KOPT-K1 (cell line): Measurements from ENCODE around the gene RGS9.

Experiments
- H3K27ac ChIP-seq: fragments of 200-600 bp; sonication (generic); 2 replicates; pipeline ENCODE4 v1.5.1; 2016; ENCODE audit warnings: antibody characterized with exemption, mild to moderate bottlenecking, low read depth, low read length; ENCODE audit not compliant: poor library complexity, severe bottlenecking
- H3K36me3 ChIP-seq: fragments of 200-600 bp; sonication (generic); 2 replicates; pipeline ENCODE4 v1.5.1; 2017; ENCODE audit warnings: antibody characterized with exemption, mild to moderate bottlenecking, low read length, moderate library complexity; ENCODE audit not compliant: insufficient read depth
- H3K9me3 ChIP-seq: fragments of 200-600 bp; sonication (generic); 2 replicates; pipeline ENCODE4 v1.5.1; 2017; ENCODE audit warnings: antibody characterized with exemption, low read length, mild to moderate bottlenecking; ENCODE audit not compliant: insufficient read depth, poor library complexity, severe bottlenecking

The RGS9 gene

GRCh38 chr17:65130832-65131231, 6.3 kb upstream of the RGS9 start:
- no peak overlapping the region for H3K27ac ChIP-seq
- H3K36me3 ChIP-seq, result no peaks in the 10 kb centered on the region
- no peaks in the 10 kb centered on the region for H3K9me3 ChIP-seq

- H3K9me3 ChIP-seq, result no peaks in the 10 kb centered on the region
- H3K27ac ChIP-seq, result no peak overlapping the region
These were observed 5.9 kb upstream of the RGS9 start for GRCh38 chr17:65131240-65131639.

GRCh38 chr17:65131946-65132345, 5.2 kb upstream of the RGS9 start:
- Histone ChIP-seq H3K9me3 (no peaks in the 10 kb centered on the region), H3K27ac (no peak overlapping the region), H3K36me3 (no peaks in the 10 kb centered on the region)

More at GRCh38 chr17:65131240-65131639, 5.9 kb upstream of the RGS9 start:
- H3K36me3 ChIP-seq, result no peaks in the 10 kb centered on the region

GRCh38 chr17:65134035-65134434, 3.1 kb upstream of the RGS9 start:
- Histone ChIP-seq H3K36me3 (no peaks in the 10 kb centered on the region), H3K27ac (no peak overlapping the region)

GRCh38 chr17:65139101-65139764, 2.1 kb downstream of the RGS9 start:
- Histone ChIP-seq H3K36me3 (no peaks in the 10 kb centered on the region), H3K27ac (peak overlapping the region; percentile 3), H3K9me3 (no peaks in the 10 kb centered on the region)

More at GRCh38 chr17:65134035-65134434, 3.1 kb upstream of the RGS9 start:
- H3K9me3 ChIP-seq, result no peaks in the 10 kb centered on the region

GRCh38 chr17:65142247-65142646, 5.1 kb downstream of the RGS9 start:
- Histone ChIP-seq H3K27ac (no peak overlapping the region), H3K9me3 (no peaks in the 10 kb centered on the region), H3K36me3 (no peaks in the 10 kb centered on the region)

GRCh38 chr17:65143889-65144604, 6.9 kb downstream of the RGS9 start:
- no peaks in the 10 kb centered on the region for H3K36me3 ChIP-seq
- H3K9me3 ChIP-seq, result no peaks in the 10 kb centered on the region
- H3K27ac ChIP-seq, result no peak overlapping the region

GRCh38 chr17:65145743-65146142, 8.6 kb downstream of the RGS9 start:
- Histone ChIP-seq H3K36me3 (no peaks in the 10 kb centered on the region), H3K9me3 (no peaks in the 10 kb centered on the region), H3K27ac (no peak overlapping the region)

GRCh38 chr17:65147955-65148354, 10.8 kb downstream of the RGS9 start:
- H3K9me3 ChIP-seq, result no peaks in the 10 kb centered on the region
- no peaks in the 10 kb centered on the region for H3K36me3 ChIP-seq
- no peak overlapping the region for H3K27ac ChIP-seq

GRCh38 chr17:65154770-65155589, 17.8 kb downstream of the RGS9 start:
- Histone ChIP-seq H3K9me3 (no peaks in the 10 kb centered on the region), H3K27ac (peak overlapping the region; percentile 66), H3K36me3 (no peaks in the 10 kb centered on the region)

- Histone ChIP-seq H3K36me3 (no peaks in the 10 kb centered on the region), H3K27ac (peak overlapping the region; percentile 66), H3K9me3 (no peaks in the 10 kb centered on the region)
These were observed 18.5 kb downstream of the RGS9 start for GRCh38 chr17:65155622-65156021.

GRCh38 chr17:65156185-65156834, 19.1 kb downstream of the RGS9 start:
- no peaks in the 10 kb centered on the region for H3K36me3 ChIP-seq
- no peaks in the 10 kb centered on the region for H3K9me3 ChIP-seq
- peak overlapping the region; percentile 66 for H3K27ac ChIP-seq

GRCh38 chr17:65156835-65157565, 19.8 kb downstream of the RGS9 start:
- H3K36me3 ChIP-seq, result no peaks in the 10 kb centered on the region
- no peaks in the 10 kb centered on the region for H3K9me3 ChIP-seq
- H3K27ac ChIP-seq, result peak overlapping the region; percentile 66

- Histone ChIP-seq H3K27ac (peak overlapping the region; percentile 40), H3K36me3 (no peaks in the 10 kb centered on the region), H3K9me3 (no peaks in the 10 kb centered on the region)
These were observed 20.9 kb downstream of the RGS9 start for GRCh38 chr17:65158041-65158440.
